Measurements from ENCODE around the gene ELFN1. TPM values are rescaled to one million over a fixed set of nuclear protein-coding genes. Genes with fewer than 3 reads are reported as not detected.

ELFN1 gene
- total RNA-seq, 1 donor, result 1.6 TPM

- no peak for DNase-seq (ENCODE audit: low read depth)
- no peak for TF ChIP-seq CTCF (IDR thresholded peaks at IDR 0.05; ENCODE audit: insufficient read depth, low read length)
- H3K4me3 ChIP-seq (ENCODE audit: low read depth, low read length), result no peak overlapping the region
Observed at GRCh38 chr7:1637155-1637554, 32.9 kb upstream of the ELFN1 start.

DNA sequence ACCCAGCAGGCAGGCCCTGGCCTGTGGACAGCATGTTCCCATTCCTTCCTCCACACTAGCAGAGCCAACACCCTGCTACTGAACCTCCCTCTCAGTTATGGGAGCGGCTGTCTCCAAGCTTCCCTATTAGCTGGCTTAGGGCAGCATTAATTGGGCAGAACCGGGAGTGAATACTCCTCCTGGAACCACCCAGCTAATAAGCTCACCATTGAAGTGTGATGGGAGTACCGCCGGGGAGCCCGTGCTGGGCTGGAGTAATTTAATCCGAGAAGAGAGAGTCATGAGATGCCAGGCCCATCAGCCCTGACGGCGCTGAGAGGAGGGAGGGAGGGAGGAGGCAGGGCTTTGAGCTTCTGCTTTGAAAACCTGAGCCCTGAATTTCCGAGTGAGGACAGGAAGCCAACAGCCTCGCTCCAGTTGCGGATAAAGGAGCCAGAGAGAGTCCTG is 31.8 kb upstream of the ELFN1 start:
- TF ChIP-seq CTCF (IDR thresholded peaks at IDR 0.05; ENCODE audit: insufficient read depth, low read length), result no peak
- peak; percentile 13 for DNase-seq (ENCODE audit: low read depth)
- no peak overlapping the region for H3K4me3 ChIP-seq (ENCODE audit: low read depth, low read length)

- no peak overlapping the region for H3K4me3 ChIP-seq (ENCODE audit: low read depth, low read length)
- TF ChIP-seq CTCF (IDR thresholded peaks at IDR 0.05; ENCODE audit: insufficient read depth, low read length), result no peak
- DNase-seq (ENCODE audit: low read depth), result no peak
Observed at GRCh38 chr7:1639071-1639470, 31.0 kb upstream of the ELFN1 start.

DNA sequence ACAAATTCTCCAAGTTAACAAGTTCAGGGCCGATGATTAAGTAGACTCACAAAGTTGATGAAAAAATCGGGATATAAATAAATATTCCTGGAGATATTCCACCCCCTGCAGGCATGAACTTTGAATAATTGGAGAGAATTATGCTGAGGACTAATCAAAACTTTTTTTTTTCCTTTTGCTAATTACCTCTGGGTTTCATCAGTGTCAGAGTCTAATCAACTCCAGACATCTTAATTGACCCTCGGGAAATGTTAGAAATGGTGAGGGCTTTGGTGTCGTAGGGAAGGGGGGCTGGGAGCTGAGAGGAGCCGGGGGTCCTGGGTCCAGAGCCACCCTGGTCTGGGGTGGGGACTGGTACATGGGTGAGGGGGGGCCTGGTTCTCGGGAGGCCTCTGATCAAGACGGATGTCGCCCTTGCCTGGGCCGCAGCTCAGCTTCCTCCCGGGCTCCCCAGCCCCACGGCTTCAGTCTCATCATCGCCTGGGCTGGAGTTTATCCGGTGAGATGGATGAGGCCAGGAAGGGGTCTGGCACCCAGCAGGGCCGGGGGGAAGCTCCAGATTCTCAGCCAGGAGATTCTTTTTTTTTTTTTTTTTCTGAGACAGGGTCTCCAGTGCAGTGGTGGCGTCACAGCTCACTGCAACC is 30.4 kb upstream of the ELFN1 start:
- no peak for TF ChIP-seq CTCF (IDR thresholded peaks at IDR 0.05; ENCODE audit: insufficient read depth, low read length)
- DNase-seq (ENCODE audit: low read depth), result no peak
- no peak overlapping the region for H3K4me3 ChIP-seq (ENCODE audit: low read depth, low read length)

DNA sequence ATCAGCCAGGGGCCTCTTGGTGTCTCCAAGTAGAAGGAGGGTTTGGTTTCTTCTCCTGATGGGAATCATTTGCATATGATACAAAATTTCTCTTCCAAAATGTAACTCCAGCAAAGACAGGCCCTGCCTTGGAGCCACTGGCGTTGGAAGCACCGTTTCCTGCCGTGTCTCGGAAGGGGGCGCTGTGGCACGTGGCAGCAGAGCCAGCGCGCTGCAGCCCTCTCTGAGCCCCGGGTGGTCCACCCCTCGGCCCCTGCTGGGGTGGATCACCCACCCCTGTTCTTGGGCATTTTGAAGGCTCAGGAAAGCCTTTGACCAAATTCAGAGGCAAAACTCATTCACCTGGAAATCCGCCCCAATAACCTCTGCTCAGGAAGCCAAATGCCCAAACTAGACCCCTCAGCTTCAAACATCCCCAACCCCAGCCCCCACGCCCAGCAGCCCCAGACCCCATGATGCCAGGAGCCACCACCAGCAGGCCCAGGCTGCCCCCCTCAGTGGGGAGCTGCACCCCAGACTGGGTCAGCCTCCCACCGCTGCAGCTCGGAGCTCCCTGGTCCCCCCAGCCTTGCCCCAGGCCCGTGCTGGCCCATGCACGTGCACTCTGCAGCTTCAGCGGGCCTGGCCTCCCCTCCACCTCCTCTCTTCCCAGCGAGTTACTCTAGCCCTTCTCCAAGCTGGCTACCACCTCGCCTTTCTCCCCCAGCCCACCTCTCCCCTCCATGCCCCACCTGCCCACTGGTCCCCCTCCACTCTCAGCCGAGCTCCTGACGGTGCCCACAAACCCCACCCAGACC is 29.5 kb upstream of the ELFN1 start:
- TF ChIP-seq CTCF (IDR thresholded peaks at IDR 0.05; ENCODE audit: insufficient read depth, low read length), result peak; percentile 14
- no peak overlapping the region for H3K4me3 ChIP-seq (ENCODE audit: low read depth, low read length)
- no peak for DNase-seq (ENCODE audit: low read depth)

DNA sequence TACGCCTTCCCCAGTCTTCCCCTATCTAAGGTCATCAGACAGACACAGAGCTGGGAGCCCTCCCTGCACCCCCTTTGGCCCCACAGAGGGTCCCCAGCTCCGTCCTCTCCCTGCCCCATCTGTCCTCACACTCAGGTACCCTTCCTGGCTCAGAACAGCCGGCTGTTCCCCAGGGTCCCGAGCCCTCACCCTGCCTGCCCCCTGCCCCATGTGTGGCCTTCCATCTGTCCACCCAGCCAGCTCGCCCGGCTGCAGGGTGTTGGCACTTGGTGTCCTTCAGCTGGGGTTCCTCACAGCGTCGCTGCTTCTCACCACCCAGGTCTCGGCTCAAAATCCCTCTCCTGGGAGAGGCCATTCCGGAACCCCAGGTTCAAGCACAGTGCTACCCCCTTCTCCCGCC is 28.9 kb upstream of the ELFN1 start:
- no peak for TF ChIP-seq CTCF (IDR thresholded peaks at IDR 0.05; ENCODE audit: insufficient read depth, low read length)
- DNase-seq (ENCODE audit: low read depth), result no peak
- H3K4me3 ChIP-seq (ENCODE audit: low read depth, low read length), result no peak overlapping the region
